ENCODE data around the gene SSH2. TPM values are rescaled to one million over a fixed set of nuclear protein-coding genes. Genes with fewer than 3 reads are reported as not detected.

Gene SSH2
- total RNA-seq, 4 donors from 2014 or later: 140 to 241 (median 172) TPM

GRCh38 chr17:29595107-29595942 is 334.7 kb downstream of the SSH2 start:
- intact Hi-C loops (cut with DNase I; ENCODE audit: low total_unique reads): no loop called here

GRCh38 chr17:29594519-29595090 is 335.4 kb downstream of the SSH2 start:
- Histone ChIP-seq H3K4me1 (peaks cover 36 to 40% of the 10 kb centered on the region in 2 donors), H3K9me3 (no peaks in the 10 kb centered on the region), H3K4me3 (peak overlapping the region in 1 of 4 donors; percentile 57), H3K36me3 (no peaks in the 10 kb centered on the region), H3K27me3 (no peaks in the 10 kb centered on the region), H3K27ac (no peak overlapping the region)
- intact Hi-C loops (cut with DNase I; ENCODE audit: low total_unique reads): no loop called here
- DNase-seq (no peak), ATAC-seq (no peak)
- TF ChIP-seq CTCF (IDR thresholded peaks at IDR 0.05 in 4 of 5, conservative IDR thresholded peaks at IDR 0.05 in 1 of 5) (no peak), POLR2A (IDR thresholded peaks at IDR 0.05) (no peak)
- in situ Hi-C loops (cut with MboI; ENCODE audit: low sequenced_read_pairs in 4 of 4): loop anchor here in 1 of 4 donors (25.0 kb wide), 1 partner anchor 343 kb away; the partner anchor contains the start of genes EFCAB5 and SSH2

More at GRCh38 chr17:29595107-29595942, 334.7 kb downstream of the SSH2 start:
- TF ChIP-seq CTCF (IDR thresholded peaks at IDR 0.05 in 4 of 5, conservative IDR thresholded peaks at IDR 0.05 in 1 of 5) (no peak), POLR2A (IDR thresholded peaks at IDR 0.05) (no peak)
- in situ Hi-C loops (cut with MboI; ENCODE audit: low sequenced_read_pairs in 4 of 4): loop anchor here in 1 of 4 donors (25.0 kb wide), 1 partner anchor 342 kb away; the partner anchor contains the start of genes EFCAB5 and SSH2
- H3K36me3 ChIP-seq: no peaks in the 10 kb centered on the region
- no peaks in the 10 kb centered on the region for H3K27me3 ChIP-seq
- DNase-seq (no peak), ATAC-seq (no peak)
- H3K9me3 ChIP-seq: no peaks in the 10 kb centered on the region
- peaks cover 30 to 35% of the 10 kb centered on the region in 2 donors for H3K4me1 ChIP-seq
- no peak overlapping the region for H3K27ac ChIP-seq
- no peak overlapping the region for H3K4me3 ChIP-seq

- TF ChIP-seq CTCF (IDR thresholded peaks at IDR 0.05 in 4 of 5, conservative IDR thresholded peaks at IDR 0.05 in 1 of 5) (peak in 2 of 5 experiments; percentile 17 to 21), POLR2A (IDR thresholded peaks at IDR 0.05) (no peak)
- Histone ChIP-seq H3K4me1 (peaks cover 36 to 40% of the 10 kb centered on the region in 2 donors), H3K27me3 (no peaks in the 10 kb centered on the region), H3K9me3 (no peaks in the 10 kb centered on the region), H3K27ac (peak overlapping the region in 2 of 4 donors; percentile 35 to 47), H3K4me3 (peak overlapping the region; percentile 57 to 77 (median 68)), H3K36me3 (no peaks in the 10 kb centered on the region)
- ATAC-seq (no peak), DNase-seq (no peak)
- in situ Hi-C loops (cut with MboI; ENCODE audit: low sequenced_read_pairs in 4 of 4) (loop anchor here in 1 of 4 donors (25.0 kb wide), 1 partner anchor 343 kb away; the partner anchor contains the start of genes EFCAB5 and SSH2), intact Hi-C loops (cut with DNase I; ENCODE audit: low total_unique reads) (no loop called here)
Measured at GRCh38 chr17:29593591-29594518, 336.2 kb downstream of the SSH2 start.

GRCh38 chr17:29592850-29593551 is 337.0 kb downstream of the SSH2 start, which contains the start of gene ANKRD13B:
ANKRD13B (plus strand) TSS chr17:29593132; CDS start chr17:29593622, 490 bp downstream.
- DNase-seq: no peak
- TF ChIP-seq POLR2A (IDR thresholded peaks at IDR 0.05) (no peak), CTCF (IDR thresholded peaks at IDR 0.05 in 4 of 5, conservative IDR thresholded peaks at IDR 0.05 in 1 of 5) (no peak)
- Histone ChIP-seq H3K27ac (peak within 1 kb of the TSS; percentile 85 to 98 (median 93)), H3K36me3 (no peaks in the 10 kb centered on the region), H3K9me3 (no peaks in the 10 kb centered on the region), H3K27me3 (no peaks in the 10 kb centered on the region), H3K4me1 (peaks cover 39 to 47% of the 10 kb centered on the region in 2 donors), H3K4me3 (peak within 1 kb of the TSS; percentile 62 to 89 (median 70))
- intact Hi-C loops (cut with DNase I; ENCODE audit: low total_unique reads) (no loop called here), in situ Hi-C loops (cut with MboI; ENCODE audit: low sequenced_read_pairs in 4 of 4) (loop anchor here in 1 of 4 donors (25.0 kb wide), 1 partner anchor 344 kb away; the partner anchor contains the start of genes EFCAB5 and SSH2)
- ATAC-seq: no peak
